Measurements from ENCODE around the gene MACROD1.

- TF ChIP-seq TEAD1 (CRISPR knock-in tag; IDR thresholded peaks at IDR 0.05) (no peak), ZBTB34 (CRISPR knock-in tag; IDR thresholded peaks at IDR 0.05) (no peak), ZNF274 (IDR thresholded peaks at IDR 0.05; ENCODE audit: borderline replicate concordance, low read depth, low read length) (no peak), CBX8 (IDR thresholded peaks at IDR 0.05; ENCODE audit: borderline replicate concordance, extremely low read depth, low read depth, low read length, poor library complexity, severe bottlenecking) (no peak), POLR2AphosphoS5 (IDR thresholded peaks at IDR 0.05; ENCODE audit: control insufficient read depth, insufficient read depth, low read depth, low read length) (no peak), ZNF280B (CRISPR knock-in tag; IDR thresholded peaks at IDR 0.05) (no peak), CTCF (IDR thresholded peaks at IDR 0.05 in 2 of 3, conservative IDR thresholded peaks at IDR 0.05 in 1 of 3; ENCODE audit: insufficient read depth in 2 of 3, low read depth in 1 of 3, low read length in 3 of 3) (no peak), RERE (CRISPR knock-in tag; IDR thresholded peaks at IDR 0.05; ENCODE audit: borderline replicate concordance) (no peak), CREB1 (IDR thresholded peaks at IDR 0.05) (no peak), CREB1 (CRISPR knock-in tag; IDR thresholded peaks at IDR 0.05) (no peak), POLR2A (conservative IDR thresholded peaks at IDR 0.05) (no peak), CHD2 (IDR thresholded peaks at IDR 0.05; ENCODE audit: low read depth, low read length) (no peak), ZNF518B (CRISPR knock-in tag; IDR thresholded peaks at IDR 0.05) (no peak), CREM (IDR thresholded peaks at IDR 0.05; ENCODE audit: low read depth) (no peak)
Observed at GRCh38 chr11:64036087-64037026, 129.6 kb downstream of the MACROD1 start.
